ENCODE measurements around the gene FSIP1. TPM values are rescaled to one million over a fixed set of nuclear protein-coding genes. Genes with fewer than 3 reads are reported as not detected.

The FSIP1 gene
- polyA plus RNA-seq, 1 experiment, result 0.22 TPM

DNA sequence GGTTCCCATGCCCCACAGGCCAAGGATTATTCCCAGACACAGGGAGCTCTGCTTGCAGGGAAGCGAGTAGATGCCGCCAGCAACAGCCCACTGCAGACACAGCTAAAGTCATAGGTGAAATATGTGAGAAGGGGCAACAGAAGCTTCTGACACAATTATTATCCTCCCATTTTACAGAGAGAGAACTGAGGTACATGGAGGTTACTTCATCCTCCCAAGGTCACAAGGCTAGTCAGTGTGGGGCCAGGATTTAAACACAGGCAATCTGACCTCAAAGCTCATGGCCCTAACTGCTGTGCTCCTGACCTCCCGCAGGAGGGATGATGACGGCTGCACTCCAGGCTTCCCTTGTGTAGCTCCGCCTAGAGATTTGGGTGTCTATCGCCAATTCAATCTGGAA is 15.7 kb upstream of the FSIP1 start:
- CTCF ChIA-PET, result interaction anchor here (0.9 to 1.2 kb wide), 2 partner anchors 9 to 111 kb away, joined by 3 to 4 read pairs; no protein-coding TSS in a partner anchor

DNA sequence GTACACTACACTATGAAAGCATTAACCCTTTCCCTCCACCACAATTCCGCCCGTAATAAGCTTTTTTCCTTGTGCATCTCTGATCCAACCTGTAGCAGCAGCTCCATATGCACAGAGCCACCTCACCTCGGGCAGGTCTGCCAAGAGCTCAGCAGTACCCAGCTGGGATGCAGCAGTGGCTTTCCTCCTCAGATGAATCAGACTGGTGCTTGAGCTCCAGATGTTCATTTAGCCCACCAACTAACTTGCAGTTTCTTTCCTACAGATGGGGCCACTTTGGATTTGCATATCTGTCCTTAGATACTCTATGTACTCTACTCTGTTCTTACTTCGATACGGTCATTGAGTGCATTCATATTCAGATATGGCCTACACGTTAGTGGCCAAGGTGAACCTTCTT is 14.8 kb upstream of the FSIP1 start:
- DNase-seq (ENCODE audit: low read depth), result no peak
- CTCF ChIA-PET, result interaction anchor here (0.6 to 1.4 kb wide), 3 partner anchors 9 to 1059 kb away, joined by 3 to 7 read pairs (median 4); no protein-coding TSS in a partner anchor
- POLR2A ChIA-PET, result no interaction called here
- H3K4me3 ChIP-seq (ENCODE audit: low read depth, low read length), result no peak overlapping the region
- H3K27me3 ChIP-seq (ENCODE audit: control insufficient read depth, insufficient read depth, low read length), result no peaks in the 10 kb centered on the region
- TF ChIP-seq, protein P1, sequence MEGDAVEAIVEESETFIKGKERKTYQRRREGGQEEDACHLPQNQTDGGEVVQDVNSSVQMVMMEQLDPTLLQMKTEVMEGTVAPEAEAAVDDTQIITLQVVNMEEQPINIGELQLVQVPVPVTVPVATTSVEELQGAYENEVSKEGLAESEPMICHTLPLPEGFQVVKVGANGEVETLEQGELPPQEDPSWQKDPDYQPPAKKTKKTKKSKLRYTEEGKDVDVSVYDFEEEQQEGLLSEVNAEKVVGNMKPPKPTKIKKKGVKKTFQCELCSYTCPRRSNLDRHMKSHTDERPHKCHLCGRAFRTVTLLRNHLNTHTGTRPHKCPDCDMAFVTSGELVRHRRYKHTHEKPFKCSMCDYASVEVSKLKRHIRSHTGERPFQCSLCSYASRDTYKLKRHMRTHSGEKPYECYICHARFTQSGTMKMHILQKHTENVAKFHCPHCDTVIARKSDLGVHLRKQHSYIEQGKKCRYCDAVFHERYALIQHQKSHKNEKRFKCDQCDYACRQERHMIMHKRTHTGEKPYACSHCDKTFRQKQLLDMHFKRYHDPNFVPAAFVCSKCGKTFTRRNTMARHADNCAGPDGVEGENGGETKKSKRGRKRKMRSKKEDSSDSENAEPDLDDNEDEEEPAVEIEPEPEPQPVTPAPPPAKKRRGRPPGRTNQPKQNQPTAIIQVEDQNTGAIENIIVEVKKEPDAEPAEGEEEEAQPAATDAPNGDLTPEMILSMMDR (IDR thresholded peaks at IDR 0.05; ENCODE audit: insufficient read depth, low read depth, low read length), result no peak
- peaks cover 22% of the 10 kb centered on the region for H3K36me3 ChIP-seq (ENCODE audit: control insufficient read depth, insufficient read depth, low read length)

More for the DNA sequence above, 15.7 kb upstream of the FSIP1 start:
- Histone ChIP-seq H3K36me3 (ENCODE audit: control insufficient read depth, insufficient read depth, low read length) (peaks cover 22% of the 10 kb centered on the region), H3K27me3 (ENCODE audit: control insufficient read depth, insufficient read depth, low read length) (no peaks in the 10 kb centered on the region), H3K4me3 (ENCODE audit: low read depth, low read length) (no peak overlapping the region)
- TF ChIP-seq, protein P1 (IDR thresholded peaks at IDR 0.05; ENCODE audit: insufficient read depth, low read depth, low read length), result no peak
- POLR2A ChIA-PET, result no interaction called here
- no peak for DNase-seq (ENCODE audit: low read depth)

DNA sequence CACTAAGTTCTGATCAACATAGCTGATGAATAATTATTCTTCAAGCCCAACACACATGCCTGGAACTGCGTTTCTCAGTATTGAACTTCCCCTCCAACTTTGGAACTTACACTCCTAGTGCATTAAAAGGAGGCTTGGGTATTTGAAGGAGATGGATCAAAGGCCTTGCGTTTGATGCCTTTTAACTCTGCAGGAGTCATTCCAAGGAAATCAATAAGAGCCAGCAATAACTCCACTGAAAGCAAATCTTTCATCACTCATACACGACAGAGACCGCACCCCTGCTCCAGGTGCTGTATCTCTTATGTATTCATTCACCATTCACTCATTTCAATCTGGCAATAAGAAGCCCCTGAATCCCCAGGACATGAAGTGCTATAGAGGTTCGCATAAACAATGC is 14.0 kb upstream of the FSIP1 start:
- Histone ChIP-seq H3K4me3 (ENCODE audit: low read depth, low read length) (no peak overlapping the region), H3K36me3 (ENCODE audit: control insufficient read depth, insufficient read depth, low read length) (peaks cover 19% of the 10 kb centered on the region), H3K27me3 (ENCODE audit: control insufficient read depth, insufficient read depth, low read length) (no peaks in the 10 kb centered on the region)
- ChIA-PET POLR2A (no interaction called here), CTCF (interaction anchor here (1.4 kb wide), 1 partner anchor 10 kb away, joined by 7 read pairs; no protein-coding TSS in a partner anchor)
- no peak for DNase-seq (ENCODE audit: low read depth)
- TF ChIP-seq, protein P1 (IDR thresholded peaks at IDR 0.05; ENCODE audit: insufficient read depth, low read depth, low read length), result no peak

DNA sequence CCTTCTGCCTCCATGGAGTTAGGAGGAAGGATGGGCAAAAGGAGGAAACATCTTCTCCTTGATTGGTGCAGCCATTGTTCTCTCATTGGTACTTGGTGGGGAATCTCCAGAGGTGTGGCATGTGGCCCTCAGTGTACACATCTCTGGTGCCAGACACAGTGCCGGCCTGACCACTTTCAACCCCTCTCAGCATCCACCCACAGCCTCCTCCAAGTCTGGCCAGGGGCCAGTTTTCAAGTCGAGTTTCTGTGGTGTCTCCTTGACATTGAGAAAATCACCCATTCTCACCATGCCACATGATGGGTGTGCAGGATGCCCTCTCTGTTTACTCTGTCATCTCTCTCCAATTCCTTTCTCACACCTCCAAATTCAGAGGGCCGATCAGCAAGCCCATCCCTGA is 12.8 kb upstream of the FSIP1 start:
- Histone ChIP-seq H3K36me3 (ENCODE audit: control insufficient read depth, insufficient read depth, low read length) (peaks cover 13% of the 10 kb centered on the region), H3K27me3 (ENCODE audit: control insufficient read depth, insufficient read depth, low read length) (no peaks in the 10 kb centered on the region), H3K4me3 (ENCODE audit: low read depth, low read length) (no peak overlapping the region)
- no peak for DNase-seq (ENCODE audit: low read depth)
- TF ChIP-seq, protein P1 (IDR thresholded peaks at IDR 0.05; ENCODE audit: insufficient read depth, low read depth, low read length), result no peak
- CTCF ChIA-PET, result no interaction called here
- POLR2A ChIA-PET, result no interaction called here

DNA sequence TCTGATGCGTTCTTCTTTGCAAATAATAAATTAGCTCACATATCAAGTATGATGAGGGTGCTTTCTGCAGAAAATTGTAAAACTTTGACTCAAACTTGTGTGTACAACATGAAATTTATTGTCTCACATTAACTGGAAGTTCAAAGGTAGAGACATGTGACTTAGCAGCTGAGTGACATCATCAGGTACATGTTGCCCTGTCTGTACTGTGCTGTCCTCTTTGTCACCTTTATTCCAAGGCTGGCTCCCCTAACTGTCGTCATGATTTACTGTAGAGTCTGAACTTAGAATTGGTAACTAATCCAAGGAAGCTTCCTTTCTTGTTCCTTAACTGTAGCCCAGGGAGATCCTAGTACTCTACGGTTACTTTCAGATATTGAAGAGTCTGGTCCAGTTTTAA is 12.3 kb upstream of the FSIP1 start:
- ChIA-PET POLR2A (no interaction called here), CTCF (interaction anchor here (1.3 kb wide), 1 partner anchor 8 kb away, joined by 3 read pairs; no protein-coding TSS in a partner anchor)
- no peak for DNase-seq (ENCODE audit: low read depth)
- Histone ChIP-seq H3K27me3 (ENCODE audit: control insufficient read depth, insufficient read depth, low read length) (no peaks in the 10 kb centered on the region), H3K36me3 (ENCODE audit: control insufficient read depth, insufficient read depth, low read length) (peaks cover 11% of the 10 kb centered on the region), H3K4me3 (ENCODE audit: low read depth, low read length) (no peak overlapping the region)
- TF ChIP-seq, protein P1 (IDR thresholded peaks at IDR 0.05; ENCODE audit: insufficient read depth, low read depth, low read length), result no peak

Data from BJ (cell line).